BE2C (cell line): ENCODE data around the gene SNAPC2.
"Not testable (repeated sequence)": the region's sequence is repeated elsewhere in the genome, so short reads cannot be mapped to it uniquely, and the experiment has no call there.

Source experiments
- DNase-seq: peaks from one replicate; pipeline ENCODE4 v3.0.0-alpha.2; 2020
- H3K27me3 ChIP-seq: fragments of 250-450 bp; sonication (Bioruptor Pico); 2 replicates; pipeline ENCODE4 v1.5.1; 2020; ENCODE audit warnings: mild to moderate bottlenecking
- H3K36me3 ChIP-seq: fragments of 250-450 bp; sonication (Bioruptor Pico); 2 replicates; pipeline ENCODE4 v1.5.1; 2020; ENCODE audit warnings: mild to moderate bottlenecking
- H3K4me1 ChIP-seq: fragments of 250-450 bp; sonication (Bioruptor Pico); 2 replicates; pipeline ENCODE4 v1.5.1; 2020
- H3K4me3 ChIP-seq: 2 replicates; pipeline ENCODE4 v1.5.1; 2011; ENCODE audit warnings: low read depth, low read length
- H3K9me3 ChIP-seq: fragments of 250-450 bp; sonication (Bioruptor Pico); 2 replicates; pipeline ENCODE4 v1.5.1; 2020
- TF ChIP-seq, protein P1 (sequence below): IDR thresholded peaks from 2 replicates; pipeline ENCODE4 v1.5.1; 2012; ENCODE audit warnings: mild to moderate bottlenecking, low read depth, low read length

The SNAPC2 gene

DNA sequence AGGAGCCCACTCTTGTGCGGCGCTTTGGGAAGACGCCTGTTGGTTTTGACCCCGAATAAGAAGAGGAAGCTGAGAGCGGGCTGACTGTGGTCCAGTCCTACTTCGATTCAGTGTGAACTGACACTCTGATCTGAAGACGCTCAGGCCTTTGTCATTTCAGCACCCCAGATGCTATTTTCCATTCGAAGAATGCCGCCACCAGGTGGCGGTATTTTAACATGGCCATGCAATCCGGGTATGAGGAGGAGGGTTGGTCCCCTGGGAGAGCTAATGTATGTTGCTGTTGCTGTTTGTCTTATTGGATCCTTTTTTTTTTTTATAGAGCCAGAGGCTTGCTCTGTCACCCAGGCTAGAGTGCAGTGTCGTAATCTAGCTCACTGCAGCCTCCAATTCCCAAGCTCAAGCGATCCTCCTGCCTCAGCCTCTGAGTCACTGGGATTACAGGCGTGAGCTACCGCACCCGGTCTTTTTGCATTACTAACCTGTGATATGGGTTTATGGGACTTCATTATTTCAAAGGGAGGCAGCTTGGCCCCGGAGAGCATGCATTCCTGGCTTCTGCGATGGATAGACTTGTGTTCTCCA is 24.1 kb downstream of the SNAPC2 start:
- peak; percentile 94 for DNase-seq
- H3K9me3 ChIP-seq: no peaks in the 10 kb centered on the region
- H3K4me3 ChIP-seq: peak overlapping the region; percentile 90
- no peaks in the 10 kb centered on the region for H3K4me1 ChIP-seq
- H3K36me3 ChIP-seq: peaks cover 17% of the 10 kb centered on the region
- TF ChIP-seq, protein P1, sequence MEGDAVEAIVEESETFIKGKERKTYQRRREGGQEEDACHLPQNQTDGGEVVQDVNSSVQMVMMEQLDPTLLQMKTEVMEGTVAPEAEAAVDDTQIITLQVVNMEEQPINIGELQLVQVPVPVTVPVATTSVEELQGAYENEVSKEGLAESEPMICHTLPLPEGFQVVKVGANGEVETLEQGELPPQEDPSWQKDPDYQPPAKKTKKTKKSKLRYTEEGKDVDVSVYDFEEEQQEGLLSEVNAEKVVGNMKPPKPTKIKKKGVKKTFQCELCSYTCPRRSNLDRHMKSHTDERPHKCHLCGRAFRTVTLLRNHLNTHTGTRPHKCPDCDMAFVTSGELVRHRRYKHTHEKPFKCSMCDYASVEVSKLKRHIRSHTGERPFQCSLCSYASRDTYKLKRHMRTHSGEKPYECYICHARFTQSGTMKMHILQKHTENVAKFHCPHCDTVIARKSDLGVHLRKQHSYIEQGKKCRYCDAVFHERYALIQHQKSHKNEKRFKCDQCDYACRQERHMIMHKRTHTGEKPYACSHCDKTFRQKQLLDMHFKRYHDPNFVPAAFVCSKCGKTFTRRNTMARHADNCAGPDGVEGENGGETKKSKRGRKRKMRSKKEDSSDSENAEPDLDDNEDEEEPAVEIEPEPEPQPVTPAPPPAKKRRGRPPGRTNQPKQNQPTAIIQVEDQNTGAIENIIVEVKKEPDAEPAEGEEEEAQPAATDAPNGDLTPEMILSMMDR: peak; percentile 84
- H3K27me3 ChIP-seq: no peaks in the 10 kb centered on the region

DNA sequence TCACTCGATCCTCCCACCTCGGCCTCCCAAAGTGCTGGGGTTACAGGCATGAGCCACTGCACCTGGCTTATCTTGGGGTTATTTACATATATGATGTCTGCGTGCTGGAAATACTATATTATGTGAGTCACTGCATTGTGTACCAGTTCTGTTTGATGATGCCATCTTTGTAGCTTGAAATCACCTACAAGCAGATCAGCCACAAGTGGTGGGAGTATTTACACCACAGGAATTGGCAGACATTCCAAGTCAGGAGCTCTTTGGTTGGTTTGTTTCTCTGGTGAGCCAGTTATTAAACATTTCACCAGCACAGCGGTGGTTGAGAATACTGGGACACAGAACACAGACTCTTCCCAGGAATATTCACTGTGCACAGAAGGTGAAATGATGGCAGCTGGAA is 27.8 kb downstream of the SNAPC2 start:
- no peak overlapping the region for H3K4me3 ChIP-seq
- H3K4me1 ChIP-seq: no peaks in the 10 kb centered on the region
- H3K36me3 ChIP-seq: no peaks in the 10 kb centered on the region
- DNase-seq: no peak
- no peaks in the 10 kb centered on the region for H3K27me3 ChIP-seq
- TF ChIP-seq, protein P1: no peak
- H3K9me3 ChIP-seq: no peaks in the 10 kb centered on the region

DNA sequence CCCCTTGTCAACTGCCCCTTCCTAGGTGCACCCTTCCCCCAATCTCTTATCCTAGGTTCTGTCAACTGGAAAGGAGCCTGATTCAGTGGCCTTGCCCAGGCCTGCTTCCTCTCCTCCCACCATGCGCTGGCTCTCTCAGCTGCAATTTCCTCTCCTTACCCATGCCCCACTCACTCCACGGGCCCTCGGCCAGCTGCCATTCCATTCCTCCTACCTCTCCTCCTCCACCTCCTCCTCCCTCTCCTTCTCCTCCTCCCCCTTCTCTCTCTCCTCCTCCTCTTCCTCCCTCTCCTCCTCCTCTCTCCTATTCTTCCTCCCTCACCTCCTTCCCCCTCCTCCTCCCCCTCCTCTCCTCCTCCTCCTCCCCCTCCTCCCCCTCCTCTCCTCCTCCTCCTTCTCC is 32.9 kb downstream of the SNAPC2 start:
- no peak for DNase-seq
- no peaks in the 10 kb centered on the region for H3K27me3 ChIP-seq
- H3K36me3 ChIP-seq: 0 out of 2 replicates have a peak, but pooled peaks cover 3% of the 10 kb centered on the region
- no peak overlapping the region for H3K4me3 ChIP-seq
- H3K9me3 ChIP-seq: no peaks in the 10 kb centered on the region
- TF ChIP-seq, protein P1: no peak
- no peaks in the 10 kb centered on the region for H3K4me1 ChIP-seq

DNA sequence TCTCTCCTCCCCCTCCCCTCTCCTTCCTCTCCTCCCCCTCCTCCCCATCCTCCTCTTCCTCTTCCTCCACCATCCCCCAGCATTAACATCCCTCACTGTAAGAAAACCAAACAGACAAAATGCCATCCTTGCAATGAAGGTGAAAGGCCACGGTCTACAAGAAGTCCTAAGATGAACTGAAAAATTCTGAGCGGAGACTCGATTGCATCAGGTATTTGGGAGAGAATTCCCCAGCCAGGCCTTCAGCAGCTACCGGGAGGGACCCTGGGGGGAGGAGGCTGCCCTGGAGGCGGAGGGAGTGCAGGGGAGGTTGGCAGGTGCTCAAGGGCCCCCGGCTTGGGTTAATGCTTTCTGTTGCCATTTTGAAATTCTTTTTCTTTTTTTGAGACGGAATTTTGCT is 33.4 kb downstream of the SNAPC2 start:
- Histone ChIP-seq H3K4me3 (no peak overlapping the region), H3K9me3 (no peaks in the 10 kb centered on the region), H3K27me3 (no peaks in the 10 kb centered on the region), H3K36me3 (peaks cover 8% of the 10 kb centered on the region), H3K4me1 (no peaks in the 10 kb centered on the region)
- TF ChIP-seq, protein P1: no peak
- DNase-seq: no peak

DNA sequence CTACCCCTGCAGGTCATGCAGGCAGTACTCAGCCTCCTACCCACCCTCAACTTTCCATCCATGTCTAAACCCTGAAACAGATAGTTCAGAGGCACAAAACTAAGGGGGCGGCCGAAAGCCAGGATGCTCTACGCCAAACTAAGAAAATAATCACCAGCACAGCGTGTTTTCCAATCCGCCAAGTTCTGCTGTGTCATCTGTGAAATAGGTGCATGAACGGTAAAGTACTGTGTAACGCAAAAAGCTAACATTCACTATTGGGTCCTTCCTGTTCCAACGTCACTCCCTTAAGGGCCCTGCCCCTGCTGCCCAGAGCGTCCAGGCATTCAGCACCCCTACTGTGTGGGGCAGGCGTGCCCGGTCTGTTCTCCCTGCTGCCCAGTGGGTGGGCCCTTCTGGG is 35.6 kb downstream of the SNAPC2 start:
- Histone ChIP-seq H3K27me3 (no peaks in the 10 kb centered on the region), H3K4me3 (no peak overlapping the region), H3K4me1 (no peaks in the 10 kb centered on the region), H3K9me3 (no peaks in the 10 kb centered on the region), H3K36me3 (peaks cover 8% of the 10 kb centered on the region)
- TF ChIP-seq, protein P1: no peak
- DNase-seq: no peak

DNA sequence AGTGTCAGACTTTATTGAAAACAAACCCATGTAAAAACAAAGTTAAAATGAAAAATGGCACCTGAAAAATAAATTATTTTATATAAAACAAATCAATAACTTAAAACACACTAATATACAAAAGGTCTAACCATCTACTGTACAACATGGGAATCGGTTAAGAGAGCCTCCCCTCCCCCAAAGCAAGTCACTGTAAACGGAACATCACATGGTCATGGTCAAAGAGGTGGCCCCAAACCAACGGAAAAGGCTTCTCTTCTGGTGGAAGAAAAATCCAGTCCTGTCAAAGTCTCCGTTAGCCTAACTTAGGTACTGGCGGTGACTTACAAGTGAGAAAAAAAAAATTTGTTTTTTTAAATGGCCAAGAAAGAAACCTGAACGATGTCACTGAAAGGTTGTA is 39.1 kb downstream of the SNAPC2 start:
- no peak for DNase-seq
- Histone ChIP-seq H3K4me3 (no peak overlapping the region), H3K36me3 (peaks cover 30% of the 10 kb centered on the region), H3K9me3 (no peaks in the 10 kb centered on the region), H3K27me3 (no peaks in the 10 kb centered on the region), H3K4me1 (no peaks in the 10 kb centered on the region)
- TF ChIP-seq, protein P1: no peak

DNA sequence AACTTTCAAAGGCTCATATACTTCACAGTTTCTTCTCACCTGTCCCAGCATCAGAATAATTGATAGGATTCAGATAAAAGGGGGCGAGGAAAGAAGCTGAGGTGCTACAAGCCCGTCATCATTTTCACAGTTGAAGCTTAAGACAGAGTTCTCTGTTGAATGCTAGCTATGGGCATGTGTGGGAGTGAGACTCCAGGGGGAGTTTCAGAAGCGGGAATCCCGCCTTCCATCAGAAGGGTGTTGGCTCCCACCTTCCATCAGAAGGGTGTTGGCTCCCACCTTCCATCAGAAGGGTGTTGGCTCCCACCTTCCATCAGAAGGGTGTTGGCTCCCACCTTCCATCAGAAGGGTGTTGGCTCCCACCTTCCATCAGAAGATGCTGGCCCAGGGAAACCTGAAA is 40.9 kb downstream of the SNAPC2 start:
- not testable (repeated sequence) for H3K4me1 ChIP-seq, H3K27me3 ChIP-seq, DNase-seq, H3K4me3 ChIP-seq, H3K9me3 ChIP-seq
- peaks cover 43% of the 10 kb centered on the region for H3K36me3 ChIP-seq
